ENCODE data around the gene NUP58.

Gene NUP58

DNA sequence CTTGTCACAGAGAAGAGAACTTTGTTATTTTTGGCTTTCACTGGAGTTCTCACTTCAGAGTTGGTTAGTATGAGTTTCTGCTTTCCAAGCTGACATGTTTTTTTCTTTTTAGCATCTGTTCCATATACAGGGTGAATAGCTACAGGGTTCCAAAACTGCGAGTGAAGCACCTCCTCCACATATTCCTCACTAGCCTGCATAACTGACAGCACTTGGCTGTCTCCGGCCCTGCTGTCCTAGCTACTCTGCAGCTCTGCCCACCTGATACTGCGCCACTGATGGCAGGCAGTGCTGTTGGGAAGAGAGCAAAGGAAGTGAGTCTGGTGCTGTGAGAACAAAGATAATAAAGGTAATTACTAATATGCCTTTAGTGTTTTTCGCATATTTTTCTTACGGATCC, 77.1 kb downstream of the NUP58 start:
- FAIRE-seq: no peak

DNA sequence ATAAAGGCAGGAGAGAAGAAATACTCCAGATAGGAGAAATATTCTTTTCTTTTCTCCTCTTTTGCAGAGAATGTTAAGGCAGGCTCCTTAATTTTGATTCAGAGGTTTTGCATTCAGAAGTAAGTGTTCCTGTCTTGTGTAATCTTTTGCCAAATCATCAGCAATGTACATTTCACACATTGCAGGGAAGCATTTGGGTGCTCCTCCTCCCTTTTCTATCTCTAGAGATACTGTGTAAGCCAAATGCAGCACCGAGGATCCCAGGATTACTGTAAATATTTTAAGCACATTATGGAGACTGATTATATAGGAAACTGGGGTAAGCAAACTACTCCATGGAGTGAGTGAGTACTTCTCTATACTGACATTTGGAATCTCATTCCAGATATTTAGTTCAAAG, 77.6 kb downstream of the NUP58 start:
- no peak for FAIRE-seq

DNA sequence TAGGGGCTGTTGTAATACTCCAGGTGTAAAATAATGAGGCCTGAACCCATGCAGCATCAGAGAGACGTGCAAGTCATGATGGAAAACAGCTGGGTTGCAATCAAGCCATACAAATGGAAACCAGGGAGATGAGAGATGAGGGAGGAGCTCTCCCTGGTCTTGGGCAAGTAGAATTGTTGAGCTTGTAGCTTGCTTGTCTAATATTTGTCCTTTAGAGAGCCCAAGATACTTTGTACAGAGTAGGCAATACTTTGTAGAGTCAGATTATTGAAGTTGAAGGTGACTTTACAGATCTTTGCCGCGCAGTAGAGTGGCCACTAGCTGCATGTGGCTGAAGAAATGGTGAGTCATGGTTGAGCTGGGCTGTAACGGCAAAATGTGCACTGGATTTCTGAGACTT, 78.7 kb downstream of the NUP58 start:
- FAIRE-seq: no peak

DNA sequence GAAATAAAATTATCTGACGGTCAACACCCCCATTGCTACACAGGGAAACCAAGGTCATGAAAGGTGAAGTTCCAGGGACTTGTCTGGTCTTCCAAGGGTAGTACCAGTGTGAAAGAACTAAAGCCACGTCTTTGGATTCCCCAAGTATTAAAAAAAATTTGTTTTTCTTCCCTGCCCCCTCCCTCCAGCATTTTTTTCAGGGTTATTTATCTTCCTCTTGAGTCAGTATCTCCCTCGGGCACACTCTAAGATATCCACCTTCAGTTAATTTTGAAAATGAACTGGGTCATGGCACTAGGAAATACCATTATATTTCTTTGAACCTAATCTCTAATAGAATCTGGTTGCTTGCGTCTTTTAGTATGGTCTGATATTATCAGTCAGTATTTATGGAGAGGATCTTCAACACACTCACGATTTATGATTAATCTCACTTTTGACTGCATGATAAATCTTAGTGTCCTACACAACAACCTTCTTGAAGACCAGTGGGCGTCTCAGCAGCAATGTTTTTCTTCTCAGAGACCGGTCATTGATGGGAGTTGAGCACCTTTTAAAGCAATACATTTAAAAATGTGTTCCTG, 79.4 kb downstream of the NUP58 start:
- no peak for FAIRE-seq

DNA sequence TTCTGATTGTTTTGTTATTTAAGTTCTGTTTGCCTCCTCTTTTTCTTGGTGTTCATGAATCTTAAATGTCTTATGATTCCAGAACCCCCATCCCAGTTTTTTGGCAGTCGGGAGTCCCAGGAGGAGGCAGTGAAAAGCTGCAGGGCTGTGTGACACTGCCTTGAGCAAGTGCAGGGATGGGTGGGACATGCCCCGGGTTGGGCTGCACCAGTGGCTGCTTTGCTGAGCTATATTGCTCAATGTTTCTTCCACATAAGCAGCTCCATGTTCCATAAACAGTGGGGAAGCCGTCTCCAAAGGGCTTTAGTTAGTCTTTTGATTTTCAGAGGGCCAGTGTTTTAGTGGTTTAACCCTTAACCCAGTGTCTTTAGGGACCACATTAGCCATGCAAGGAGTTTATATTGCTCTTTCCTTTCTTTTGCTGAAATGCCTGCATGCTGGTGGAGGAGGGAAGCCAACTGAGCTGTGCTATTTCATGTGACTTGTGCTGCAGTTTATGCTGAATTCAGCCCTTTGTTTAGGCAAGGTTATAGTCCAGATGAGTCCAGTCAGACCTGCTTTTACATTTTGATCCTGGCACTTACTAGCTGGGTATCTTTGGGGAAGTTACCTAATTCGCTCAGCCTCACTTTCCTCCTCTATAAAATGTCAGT, 83.5 kb downstream of the NUP58 start:
- FAIRE-seq: no peak

DNA sequence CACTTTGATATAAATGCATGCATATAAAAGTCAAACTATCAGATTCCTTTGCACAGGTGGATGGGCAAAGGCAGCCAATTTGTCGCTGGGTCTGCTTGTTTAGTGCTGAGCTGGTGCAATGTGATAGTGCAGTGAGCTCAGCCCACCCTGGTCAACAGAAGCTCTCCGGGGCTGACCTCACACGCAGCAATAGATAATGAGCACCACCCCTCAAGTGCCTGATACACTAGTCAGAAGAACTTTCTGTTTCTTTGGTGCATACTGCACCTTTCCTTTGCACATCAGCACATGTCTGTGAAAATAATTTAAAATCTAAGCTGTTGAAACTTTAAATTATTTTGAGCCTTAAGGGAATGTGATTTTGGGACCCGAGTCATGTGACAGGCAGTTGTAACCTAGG, 90.5 kb downstream of the NUP58 start:
- no peak for FAIRE-seq

All from islet of Langerhans (tissue), 1 donor.